Measurements from ENCODE around the gene SNX1.

Gene SNX1

GRCh38 chr15:64144192-64144564, 48.4 kb downstream of the SNX1 start:
- H3K27ac ChIP-seq (ENCODE audit: extremely low read depth, low read depth, low read length): no peak overlapping the region
- no peak overlapping the region for H3K4me3 ChIP-seq (ENCODE audit: low read depth, low read length)
- peaks cover 0 to 18% of the 10 kb centered on the region in 2 experiments; a peak in 1 of 3 replicates for H3K36me3 ChIP-seq (ENCODE audit: control insufficient read depth in 2 of 2, insufficient read depth in 1 of 2, low read length in 2 of 2)
- TF ChIP-seq ZNF677 (tag by site-specific recombination; IDR thresholded peaks at IDR 0.05): no peak
- TF ChIP-seq KLF16 (tag by site-specific recombination; IDR thresholded peaks at IDR 0.05): no peak
- no peak for TF ChIP-seq ZNF704 (tag by site-specific recombination; IDR thresholded peaks at IDR 0.05)
- no peaks in the 10 kb centered on the region for H3K9me3 ChIP-seq (ENCODE audit: control insufficient read depth, insufficient read depth, low read depth, low read length)
- no peaks in the 10 kb centered on the region; the same call in 1 of the 2 replicates for H3K4me1 ChIP-seq (ENCODE audit: control insufficient read depth, insufficient read depth, low read length)
- ChIA-PET CTCF (interaction anchor here (2.3 kb wide), 1 partner anchor 9 kb away, joined by 8 read pairs; no protein-coding TSS in a partner anchor), POLR2A (interaction anchor here (1.3 kb wide), 1 partner anchor 50 kb away, joined by 3 read pairs; the partner anchor contains the start of gene CIAO2A)

- Histone ChIP-seq H3K9me3 (ENCODE audit: control insufficient read depth, insufficient read depth, low read depth, low read length) (no peaks in the 10 kb centered on the region), H3K36me3 (ENCODE audit: control insufficient read depth in 2 of 2, insufficient read depth in 1 of 2, low read length in 2 of 2) (peaks cover 0 to 18% of the 10 kb centered on the region in 2 experiments; a peak in 1 of 3 replicates), H3K27ac (ENCODE audit: extremely low read depth, low read depth, low read length) (no peak overlapping the region), H3K4me1 (ENCODE audit: control insufficient read depth, insufficient read depth, low read length) (no peaks in the 10 kb centered on the region; the same call in 1 of the 2 replicates), H3K4me3 (ENCODE audit: low read depth, low read length) (no peak overlapping the region)
- POLR2A ChIA-PET: interaction anchor here (1.3 kb wide), 1 partner anchor 51 kb away, joined by 3 read pairs; the partner anchor contains the start of gene CIAO2A
- TF ChIP-seq ZBTB44 (tag by site-specific recombination; IDR thresholded peaks at IDR 0.05): 0 out of 2 replicates have a peak, but pooled peaks have one; percentile 23
- no peak for TF ChIP-seq ZNF529 (tag by site-specific recombination; IDR thresholded peaks at IDR 0.05; ENCODE audit: insufficient replicate concordance)
- TF ChIP-seq ZIC2 (tag by site-specific recombination; IDR thresholded peaks at IDR 0.05): peak; percentile 50; the same call in 1 of the 2 replicates
- TF ChIP-seq EGR2 (tag by site-specific recombination; IDR thresholded peaks at IDR 0.05; ENCODE audit: low read depth): no peak
- no peak for TF ChIP-seq ZNF174 (tag by site-specific recombination; IDR thresholded peaks at IDR 0.05)
- CTCF ChIA-PET: interaction anchor here (2.3 kb wide), 1 partner anchor 9 kb away, joined by 8 read pairs; no protein-coding TSS in a partner anchor
These were observed 48.9 kb downstream of the SNX1 start for GRCh38 chr15:64144565-64145281.

GRCh38 chr15:64146041-64146440, 50.3 kb downstream of the SNX1 start:
- CTCF ChIA-PET: interaction anchor here (0.6 kb wide), 2 partner anchors 78 to 222 kb away, joined by 3 to 5 read pairs; no protein-coding TSS in a partner anchor
- no peaks in the 10 kb centered on the region for H3K9me3 ChIP-seq (ENCODE audit: control insufficient read depth, insufficient read depth, low read depth, low read length)
- H3K36me3 ChIP-seq (ENCODE audit: control insufficient read depth in 2 of 2, insufficient read depth in 1 of 2, low read length in 2 of 2): peaks cover 0 to 17% of the 10 kb centered on the region in 2 experiments; a peak in 1 of 3 replicates
- H3K4me3 ChIP-seq (ENCODE audit: low read depth, low read length): no peak overlapping the region
- no peaks in the 10 kb centered on the region; the same call in 1 of the 2 replicates for H3K4me1 ChIP-seq (ENCODE audit: control insufficient read depth, insufficient read depth, low read length)
- TF ChIP-seq ZNF37A (tag by site-specific recombination; IDR thresholded peaks at IDR 0.05) (no peak), WT1 (tag by site-specific recombination; IDR thresholded peaks at IDR 0.05) (no peak), GLIS1 (tag by site-specific recombination; IDR thresholded peaks at IDR 0.05) (no peak), ZNF600 (tag by site-specific recombination; IDR thresholded peaks at IDR 0.05) (peak; percentile 41)
- POLR2A ChIA-PET: interaction anchor here (1.2 kb wide), 1 partner anchor 17 kb away, joined by 4 read pairs; the partner anchor contains the start of gene PPIB
- H3K27ac ChIP-seq (ENCODE audit: extremely low read depth, low read depth, low read length): peak overlapping the region; percentile 34; the same call in 1 of the 2 replicates

GRCh38 chr15:64146520-64146884, 50.7 kb downstream of the SNX1 start:
- Histone ChIP-seq H3K27ac (ENCODE audit: extremely low read depth, low read depth, low read length) (no peak overlapping the region), H3K9me3 (ENCODE audit: control insufficient read depth, insufficient read depth, low read depth, low read length) (no peaks in the 10 kb centered on the region), H3K4me1 (ENCODE audit: control insufficient read depth, insufficient read depth, low read length) (no peaks in the 10 kb centered on the region; the same call in 1 of the 2 replicates), H3K36me3 (ENCODE audit: control insufficient read depth in 2 of 2, insufficient read depth in 1 of 2, low read length in 2 of 2) (peaks cover 0 to 13% of the 10 kb centered on the region in 2 experiments; a peak in 1 of 3 replicates), H3K4me3 (ENCODE audit: low read depth, low read length) (no peak overlapping the region)
- ChIA-PET CTCF (interaction anchor here (0.6 kb wide), 1 partner anchor 221 kb away, joined by 3 read pairs; no protein-coding TSS in a partner anchor), POLR2A (interaction anchor here (1.2 kb wide), 1 partner anchor 17 kb away, joined by 4 read pairs; the partner anchor contains the start of gene PPIB)
- no peak for TF ChIP-seq REST (tag by site-specific recombination; IDR thresholded peaks at IDR 0.05)

All from HEK293 (cell line).